GM18861 (cell line): ENCODE data around the gene SNX5.

Experiments
- ATAC-seq: cut with Tn5 transposase; IDR thresholded peaks from one replicate; pipeline ENCODE4 v1.9.1; 2021; ENCODE audit not compliant: unreplicated experiment

Gene SNX5

GRCh38 chr20:17941087-17941825, 27.3 kb downstream of the SNX5 start:
- no peak for ATAC-seq

GRCh38 chr20:17940224-17940971, 28.2 kb downstream of the SNX5 start:
- no peak for ATAC-seq

DNA sequence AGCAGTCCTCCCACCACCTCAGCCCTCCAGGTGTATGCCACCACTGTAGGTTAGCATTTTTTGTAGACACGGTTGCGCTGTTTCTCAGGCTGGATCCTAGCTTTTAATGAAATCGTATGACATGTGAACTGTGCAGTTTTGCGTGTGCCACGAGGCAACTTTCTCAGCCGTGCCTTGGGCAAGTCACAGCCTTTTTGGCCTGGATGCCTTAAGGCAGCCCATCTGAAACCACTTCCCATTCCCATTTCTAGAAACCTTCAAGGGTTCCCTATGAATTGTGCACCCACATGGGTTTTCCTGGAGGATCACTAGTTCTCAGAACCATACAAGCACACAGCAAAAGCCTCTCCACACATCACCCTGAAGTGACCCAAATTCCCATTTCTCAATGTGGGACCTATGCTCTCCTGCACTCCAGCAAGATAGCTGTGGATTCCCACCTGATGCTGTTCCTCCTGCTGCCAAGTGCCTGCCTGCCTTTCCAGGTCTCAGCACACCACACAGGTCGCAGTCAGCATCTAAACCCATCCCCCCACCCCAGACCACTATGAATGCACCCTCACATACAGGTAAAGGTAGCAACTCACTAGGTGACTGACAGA, 28.9 kb downstream of the SNX5 start:
- ATAC-seq = no peak

DNA sequence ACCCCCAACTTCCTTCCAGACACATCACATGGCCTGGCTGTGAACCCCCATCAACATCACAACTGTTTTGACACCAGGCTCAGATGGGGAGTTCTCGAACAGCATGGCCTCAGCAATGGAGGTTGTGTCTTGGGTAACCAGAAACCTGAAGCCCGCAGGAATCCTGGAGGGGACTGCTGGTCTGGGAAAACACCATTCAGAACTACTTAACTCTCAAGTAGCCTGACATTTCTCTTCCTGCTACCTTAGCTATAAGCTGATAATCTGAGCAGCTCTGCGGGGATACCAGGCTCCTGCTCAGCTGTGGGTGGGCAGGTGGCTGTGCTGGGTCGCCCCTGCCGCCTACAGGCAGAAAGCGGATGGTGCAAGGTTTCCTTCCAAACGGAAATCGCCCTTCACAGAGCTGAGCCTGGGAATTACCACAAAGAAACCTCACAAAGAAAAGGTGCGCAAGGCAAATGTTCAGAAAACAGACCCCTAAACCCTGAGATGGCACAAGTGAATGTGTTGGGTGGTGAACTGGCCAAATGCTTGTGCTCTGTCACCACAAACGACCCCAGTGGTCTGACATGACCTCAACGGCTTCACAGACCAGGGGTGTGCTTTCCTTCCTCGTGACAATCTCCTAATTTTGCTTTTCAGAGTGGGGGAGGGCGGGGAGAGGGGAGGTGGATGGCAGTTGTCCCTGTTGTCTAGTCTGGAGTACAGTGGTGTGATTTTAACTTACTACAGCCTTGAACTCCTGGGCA, 29.5 kb downstream of the SNX5 start:
- ATAC-seq = peak; percentile 62

- no peak for ATAC-seq
These were observed 31.5 kb downstream of the SNX5 start for GRCh38 chr20:17936761-17937732.

DNA sequence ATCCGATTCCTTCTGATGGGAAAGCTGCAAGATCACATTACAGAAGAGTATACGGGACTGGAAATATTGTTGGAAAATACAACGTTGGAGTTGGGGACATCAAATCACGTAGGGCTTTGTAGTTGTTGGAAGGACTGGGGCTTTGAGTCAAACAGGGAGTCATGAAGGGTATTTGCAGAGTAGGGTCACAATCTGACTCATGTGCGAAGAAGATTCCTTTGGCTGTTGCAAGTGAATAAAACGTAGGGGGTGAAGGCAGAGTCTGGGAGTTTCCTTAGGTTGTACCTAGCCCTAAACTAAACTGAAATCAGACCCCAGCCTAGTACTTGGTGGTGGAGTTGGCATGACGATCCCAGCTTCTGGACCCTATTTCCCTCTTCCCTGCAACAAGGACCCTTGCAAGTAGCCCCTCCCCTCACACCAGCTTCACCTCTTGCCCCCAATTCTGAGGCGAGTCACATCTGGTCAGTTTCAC, 32.3 kb downstream of the SNX5 start:
- no peak for ATAC-seq

DNA sequence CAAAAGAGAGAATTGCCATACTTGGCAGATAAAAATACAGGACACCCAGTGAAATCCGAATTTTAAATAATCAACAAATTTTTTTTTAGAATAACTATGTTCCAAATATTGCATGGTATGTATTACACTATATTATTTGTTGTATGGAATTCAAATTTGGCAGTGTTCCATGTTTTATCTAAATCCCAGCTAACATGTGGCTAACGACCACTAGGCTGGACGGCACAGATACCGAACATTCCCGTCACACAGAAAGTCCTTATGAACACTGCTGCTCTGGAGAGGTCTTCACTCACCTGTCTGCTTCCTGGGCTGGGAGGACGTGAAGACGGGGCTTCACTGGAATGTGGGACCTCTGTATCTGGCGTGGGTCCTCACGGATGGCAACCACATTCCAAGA, 32.8 kb downstream of the SNX5 start:
- no peak for ATAC-seq

GRCh38 chr20:17935186-17935585, 33.4 kb downstream of the SNX5 start:
- no peak for ATAC-seq

- ATAC-seq = no peak
These were observed 34.3 kb downstream of the SNX5 start for GRCh38 chr20:17934141-17934862.

DNA sequence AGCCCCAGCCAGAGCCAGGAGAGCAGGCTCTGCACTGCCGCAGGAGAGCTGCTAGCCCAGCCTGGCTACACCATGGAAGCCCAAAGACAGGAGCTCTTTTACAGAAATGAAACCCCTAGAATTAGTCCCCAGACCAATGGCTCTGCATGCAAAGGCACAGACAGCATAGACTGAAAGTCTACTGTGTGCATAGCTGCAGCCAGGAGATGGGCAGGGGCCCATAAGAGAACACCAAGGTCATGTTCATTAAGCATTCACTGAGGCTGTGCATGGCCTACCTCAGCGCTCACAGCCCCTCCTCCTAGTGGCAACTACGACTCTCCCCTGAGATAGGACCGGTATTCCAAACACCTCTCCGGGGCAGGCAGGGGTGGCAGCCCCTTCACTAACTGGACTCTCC, 34.9 kb downstream of the SNX5 start:
- no peak for ATAC-seq

DNA sequence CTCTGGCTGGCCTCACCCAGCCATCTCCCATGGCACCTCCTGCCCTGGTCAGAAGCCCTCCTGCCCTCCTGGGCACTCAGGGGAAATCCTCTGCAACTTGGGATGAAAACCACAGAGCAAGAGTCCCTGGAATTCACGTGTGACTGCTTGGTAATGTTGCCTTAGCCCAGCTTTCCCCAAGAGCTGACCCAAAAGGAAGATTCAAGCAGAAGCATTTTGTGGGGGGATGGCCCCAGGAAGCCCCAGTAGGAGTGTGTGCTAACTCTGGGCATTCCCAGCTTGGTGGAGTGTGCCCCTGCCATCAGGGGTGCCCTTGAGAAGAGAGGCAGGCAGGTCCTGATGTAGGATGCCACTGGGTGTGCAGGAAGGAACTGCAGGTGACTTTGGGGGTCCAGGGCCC, 35.5 kb downstream of the SNX5 start:
- no peak for ATAC-seq

- ATAC-seq = no peak
These were observed 36.2 kb downstream of the SNX5 start for GRCh38 chr20:17932396-17932795.

DNA sequence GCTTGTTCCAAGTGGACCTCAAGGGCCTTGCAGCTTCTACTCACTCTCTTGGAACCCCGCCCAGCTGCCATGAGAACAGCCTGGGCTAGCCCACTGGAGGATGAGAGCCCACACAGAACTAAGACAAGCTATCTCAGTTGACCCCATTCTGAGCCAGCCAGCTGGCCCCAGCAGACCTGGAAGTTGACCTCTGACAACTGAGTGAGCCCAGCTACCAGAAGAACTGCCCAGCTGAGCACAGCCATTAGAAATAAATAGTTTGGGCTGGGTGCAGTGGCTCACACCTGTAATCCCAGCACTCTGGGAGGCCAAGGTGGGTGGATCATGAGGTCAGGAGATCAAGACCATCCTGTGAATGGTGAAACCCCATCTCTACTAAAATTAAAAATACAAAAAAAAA, 37.1 kb downstream of the SNX5 start:
- no peak for ATAC-seq

DNA sequence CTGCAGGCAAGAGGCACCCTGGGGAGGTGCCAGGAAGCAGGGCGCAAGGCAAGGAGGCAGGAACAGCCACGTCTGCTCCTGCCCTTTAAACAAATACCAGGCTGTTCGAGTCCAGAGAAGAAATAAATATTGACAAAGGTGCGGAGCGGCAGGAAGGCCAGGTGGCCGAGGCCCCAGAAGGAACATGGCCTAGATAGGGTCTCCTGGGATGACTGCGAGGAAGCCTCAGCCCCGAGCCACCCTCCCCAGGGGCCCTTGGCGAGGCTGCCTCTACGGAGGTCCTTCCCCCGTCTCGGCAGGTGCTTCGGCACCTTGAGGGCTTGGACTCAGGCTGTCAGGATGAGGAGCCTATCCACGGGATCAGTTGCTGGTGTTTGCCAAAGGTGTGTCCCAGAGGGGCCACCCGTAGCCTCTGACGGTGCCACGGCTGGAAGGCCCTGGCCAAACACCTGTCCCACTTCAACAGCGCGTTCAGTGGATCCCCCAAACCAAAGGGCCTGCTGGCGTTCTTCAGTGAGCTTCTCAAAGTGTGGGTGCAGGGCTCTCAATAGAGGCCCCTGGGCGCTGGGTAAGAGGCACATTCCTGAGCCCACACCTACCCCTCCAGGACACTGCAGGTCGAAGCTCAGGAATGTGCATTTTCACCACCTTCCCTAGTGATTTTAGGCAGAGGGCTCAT, 39.8 kb downstream of the SNX5 start:
- no peak for ATAC-seq

DNA sequence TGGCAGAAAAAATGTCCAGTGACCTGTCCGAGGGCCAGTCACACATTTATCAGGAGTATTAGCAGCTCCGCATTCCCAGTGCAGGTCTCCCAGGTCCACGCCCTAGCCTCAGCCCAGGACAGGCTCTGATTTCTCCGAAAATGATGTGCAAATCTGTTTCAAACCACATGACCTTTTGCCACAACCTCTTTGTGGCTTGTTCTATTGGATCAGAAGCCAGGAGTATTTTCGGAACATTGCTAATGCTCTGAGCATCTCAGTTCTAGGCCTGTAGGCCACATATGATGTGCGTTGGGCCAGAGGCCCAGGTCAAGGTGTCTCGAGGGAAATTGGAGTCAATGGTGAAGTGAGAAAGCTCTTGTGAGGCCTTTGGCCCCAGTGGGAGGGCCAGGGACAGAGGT, 40.4 kb downstream of the SNX5 start:
- ATAC-seq = no peak

GRCh38 chr20:17925940-17926300, 42.7 kb downstream of the SNX5 start:
- no peak for ATAC-seq

DNA sequence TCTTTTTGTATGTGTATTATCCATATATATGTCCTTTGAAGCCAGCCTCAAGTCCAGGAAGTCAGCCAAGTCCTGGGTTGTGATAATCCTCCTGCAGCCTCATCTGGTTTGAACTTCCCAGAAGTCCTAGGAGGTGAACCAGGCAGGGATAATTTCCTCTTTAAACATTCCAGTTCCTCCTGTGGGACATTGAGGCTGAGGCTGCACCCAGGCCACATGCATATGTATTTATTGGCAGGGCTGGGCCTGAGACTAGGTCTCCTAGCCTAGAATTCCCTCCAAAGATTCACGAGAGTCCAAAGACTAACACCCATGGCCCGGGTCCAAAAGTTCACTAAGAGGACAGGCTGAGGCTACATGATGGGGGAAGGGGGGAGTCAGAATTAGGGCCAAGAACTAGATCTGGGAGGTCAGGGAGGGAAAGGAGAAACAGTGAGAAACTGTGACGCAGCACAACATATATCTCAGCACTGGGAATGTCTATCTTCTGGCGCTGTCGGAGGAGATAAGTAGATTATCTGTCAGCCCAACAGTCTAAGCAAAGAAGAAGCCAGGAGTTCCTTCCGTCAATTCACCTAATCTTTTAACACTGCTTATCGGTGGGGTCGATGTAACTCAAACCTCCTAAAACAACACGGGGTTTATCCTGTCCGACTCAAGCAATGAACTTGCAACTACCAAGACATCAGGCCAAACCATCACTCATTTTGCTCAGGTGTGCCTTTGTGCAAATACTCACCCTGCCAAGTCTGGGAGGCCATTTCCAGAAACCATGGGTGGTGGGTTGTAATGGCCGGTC, 43.3 kb downstream of the SNX5 start:
- no peak for ATAC-seq

DNA sequence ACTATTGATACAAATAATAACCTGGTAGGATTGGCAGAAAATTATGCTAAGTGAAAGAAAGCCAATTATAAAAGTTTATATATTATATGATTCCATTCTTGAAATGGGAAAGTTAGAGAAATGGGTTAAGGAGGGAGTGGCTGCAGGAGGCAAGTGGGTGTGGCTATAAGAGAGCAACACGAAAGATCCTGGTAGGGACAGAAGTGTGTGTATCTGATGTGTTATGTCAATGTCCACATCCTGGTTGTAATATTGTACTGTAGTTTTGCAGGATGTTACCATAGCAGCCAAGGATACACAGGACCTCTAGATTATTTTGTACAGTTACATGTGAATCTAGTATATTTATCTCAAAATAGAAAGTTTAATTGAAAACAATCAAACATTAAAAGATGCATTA, 46.8 kb downstream of the SNX5 start:
- ATAC-seq = no peak
